HepG2 (cell line): ENCODE data around the gene PDILT. TPM values are rescaled to one million over a fixed set of nuclear protein-coding genes. Genes with fewer than 3 reads are reported as not detected.

ENCODE experiments used
- GMEB2 ChIP-seq: IDR thresholded peaks from 2 replicates; pipeline ENCODE4 v1.6.1; 2016; ENCODE audit warnings: missing biosample characterization, missing genetic modification reagents, low read depth
- HNF4A ChIP-seq: sonication (generic); formaldehyde crosslinking; IDR thresholded peaks from 2 replicates; pipeline ENCODE4 v1.4.0; 2020; ENCODE audit warnings: missing genetic modification reagents
- HNF4G ChIP-seq, 2 experiments: sonication (generic) in 1 of 2; formaldehyde crosslinking in 1 of 2; IDR thresholded peaks; 2 replicates each; pipeline versions ENCODE4 v1.4.0 to v1.6.1; 2011 to 2020; ENCODE audit warnings: borderline replicate concordance in 2 of 2, low read depth in 2 of 2, mild to moderate bottlenecking in 2 of 2, low read length in 1 of 2, missing genetic modification reagents in 1 of 2, moderate library complexity in 1 of 2
- HOXA7 ChIP-seq: sonication (generic); formaldehyde crosslinking; IDR thresholded peaks from 2 replicates; pipeline ENCODE4 v1.8.1; 2022; ENCODE audit warnings: mild to moderate bottlenecking, missing genetic modification reagents, moderate library complexity
- KDM5A ChIP-seq: fragments of 200-600 bp; sonication (generic); IDR thresholded peaks from 2 replicates; pipeline ENCODE4 v1.7.0; 2018; ENCODE audit warnings: antibody characterized with exemption, mild to moderate bottlenecking, low read length, borderline replicate concordance
- MAFK ChIP-seq, 2 experiments: IDR thresholded peaks in 1 of 2; conservative IDR thresholded peaks in 1 of 2; 2 replicates each; pipeline ENCODE4 v1.6.1; 2011; ENCODE audit warnings: improper control_type of control experiment in 2 of 2, low read length in 2 of 2
- MTF1 ChIP-seq: sonication (generic); formaldehyde crosslinking; IDR thresholded peaks from 2 replicates; pipeline ENCODE4 v1.5.0; 2020; ENCODE audit warnings: missing genetic modification reagents
- NFE2 ChIP-seq: sonication (generic); formaldehyde crosslinking; IDR thresholded peaks from 2 replicates; pipeline ENCODE4 v1.4.0; 2020; ENCODE audit warnings: missing genetic modification reagents
- RCOR2 ChIP-seq: IDR thresholded peaks from 2 replicates; pipeline ENCODE4 v1.6.1; 2016; ENCODE audit warnings: missing biosample characterization, missing genetic modification reagents
- REXO4 ChIP-seq: sonication (generic); formaldehyde crosslinking; IDR thresholded peaks from 2 replicates; pipeline ENCODE4 v1.8.0; 2022; ENCODE audit warnings: missing genetic modification reagents, mild to moderate bottlenecking, borderline replicate concordance
- SETDB1 ChIP-seq: sonication (generic); formaldehyde crosslinking; IDR thresholded peaks from 2 replicates; pipeline ENCODE4 v1.5.1; 2020; ENCODE audit warnings: missing genetic modification reagents, mild to moderate bottlenecking, borderline replicate concordance
- SP4 ChIP-seq: sonication (generic); formaldehyde crosslinking; IDR thresholded peaks from 2 replicates; pipeline ENCODE4 v1.8.1; 2023; ENCODE audit warnings: mild to moderate bottlenecking, missing genetic modification reagents
- YEATS2 ChIP-seq: sonication (generic); formaldehyde crosslinking; IDR thresholded peaks from 2 replicates; pipeline ENCODE4 v1.4.0; 2020; ENCODE audit warnings: missing genetic modification reagents, borderline replicate concordance
- ZBTB1 ChIP-seq: sonication (generic); formaldehyde crosslinking; IDR thresholded peaks from 2 replicates; pipeline ENCODE4 v1.4.0; 2020; ENCODE audit warnings: missing genetic modification reagents, borderline replicate concordance
- ZBTB38 ChIP-seq: sonication (generic); formaldehyde crosslinking; IDR thresholded peaks from 2 replicates; pipeline ENCODE4 v1.5.1; 2020; ENCODE audit warnings: mild to moderate bottlenecking, missing genetic modification reagents
- ZFP36L1 ChIP-seq: sonication (generic); formaldehyde crosslinking; IDR thresholded peaks from 2 replicates; pipeline ENCODE4 v1.8.0; 2022; ENCODE audit warnings: mild to moderate bottlenecking, missing genetic modification reagents, moderate library complexity
- ZNF24 ChIP-seq: fragments of 450-650 bp; IDR thresholded peaks from 2 replicates; pipeline ENCODE4 v1.6.1; 2017; ENCODE audit warnings: antibody characterized with exemption, mild to moderate bottlenecking
- ZNF253 ChIP-seq: sonication (generic); formaldehyde crosslinking; IDR thresholded peaks from 2 replicates; pipeline ENCODE4 v1.8.0; 2022; ENCODE audit warnings: mild to moderate bottlenecking, missing genetic modification reagents, borderline replicate concordance
- ZNF33B ChIP-seq: sonication (generic); formaldehyde crosslinking; IDR thresholded peaks from 2 replicates; pipeline ENCODE4 v1.5.1; 2020; ENCODE audit warnings: mild to moderate bottlenecking, missing genetic modification reagents
- ZNF382 ChIP-seq: sonication (generic); formaldehyde crosslinking; IDR thresholded peaks from 2 replicates; pipeline ENCODE4 v1.5.0; 2020; ENCODE audit warnings: missing genetic modification reagents, mild to moderate bottlenecking, borderline replicate concordance
- ZNF510 ChIP-seq: sonication (generic); formaldehyde crosslinking; IDR thresholded peaks from 2 replicates; pipeline ENCODE4 v1.4.0; 2020; ENCODE audit warnings: low read depth, mild to moderate bottlenecking, missing genetic modification reagents
- ZNF670 ChIP-seq: sonication (generic); formaldehyde crosslinking; IDR thresholded peaks from 2 replicates; pipeline ENCODE4 v1.8.0; 2022; ENCODE audit warnings: mild to moderate bottlenecking, missing genetic modification reagents, borderline replicate concordance
- ZNF780A ChIP-seq: sonication (generic); formaldehyde crosslinking; IDR thresholded peaks from 2 replicates; pipeline ENCODE4 v1.8.0; 2022; ENCODE audit warnings: mild to moderate bottlenecking, missing genetic modification reagents, moderate library complexity
- ZNF790 ChIP-seq: sonication (generic); formaldehyde crosslinking; IDR thresholded peaks from 2 replicates; pipeline ENCODE4 v1.8.0; 2022; ENCODE audit warnings: missing genetic modification reagents, mild to moderate bottlenecking, borderline replicate concordance
- ZSCAN20 ChIP-seq: sonication (generic); formaldehyde crosslinking; IDR thresholded peaks from 2 replicates; pipeline ENCODE4 v1.4.0; 2020; ENCODE audit warnings: missing genetic modification reagents, mild to moderate bottlenecking, borderline replicate concordance
- ZSCAN29 ChIP-seq: sonication (generic); formaldehyde crosslinking; conservative IDR thresholded peaks from 2 replicates; pipeline ENCODE4 v1.4.0; 2020; ENCODE audit warnings: mild to moderate bottlenecking, missing genetic modification reagents
- polyA plus RNA-seq, 8 experiments: library from polyadenylated mRNA; depleted of rRNA in 3 of 8; stranded (reverse) in 7 of 8; unstranded in 1 of 8; fragments of >200 nt; fragmentation: Illumina TruSeq in 4 of 8; extraction: Trizol in 4 of 8; gene quantifications; 2 replicates each; pipeline versions ENCODE4 v1.2.1 to v1.2.3, GENCODE V29; 2011 to 2016; ENCODE audit warnings: low read depth in 4 of 8, missing spikeins in 1 of 8, mixed read lengths in 1 of 8; ENCODE audit not compliant: insufficient read depth in 1 of 8
- total RNA-seq, 5 experiments: library from RNA; depleted of rRNA; stranded (reverse); fragments of >200 nt; fragmentation: Illumina TruSeq; extraction: Trizol; gene quantifications; 2 replicates each; pipeline ENCODE4 v1.2.3, GENCODE V29; 2016; ENCODE audit warnings: low read depth in 1 of 5
- TF ChIP-seq, protein P1 (sequence below): sonication (generic); formaldehyde crosslinking; IDR thresholded peaks from 2 replicates; pipeline ENCODE4 v1.5.0; 2020; ENCODE audit warnings: mild to moderate bottlenecking, missing genetic modification reagents

Gene PDILT
- total and polyA plus RNA-seq, 2 of the 13 experiments (the other 11 are each of a cell fraction or from before 2014, with no cell fraction given) = not detected

- no peak for TF ChIP-seq ZNF24
- TF ChIP-seq HNF4G (IDR thresholded peaks at IDR 0.05; ENCODE audit: borderline replicate concordance, low read depth, low read length) = peak; percentile 86
- peak; percentile 96; the same call in 1 of the 2 replicates for TF ChIP-seq HNF4G (CRISPR knock-in tag; IDR thresholded peaks at IDR 0.05; ENCODE audit: borderline replicate concordance, low read depth)
- 0 out of 2 replicates have a peak, but pooled peaks have one; percentile 41 for TF ChIP-seq ZNF670 (CRISPR knock-in tag)
- TF ChIP-seq HNF4A (CRISPR knock-in tag) = peak; percentile 99
- peak; percentile 39; the same call in 1 of the 2 replicates for TF ChIP-seq YEATS2
- 0 out of 2 replicates have a peak, but pooled peaks have one; percentile 53 for TF ChIP-seq ZNF510 (CRISPR knock-in tag)
- TF ChIP-seq REXO4 = no peak
- TF ChIP-seq HOXA7 (CRISPR knock-in tag) = no peak
- TF ChIP-seq RCOR2 (CRISPR knock-in tag) = peak; percentile 72
- peak; percentile 76; the same call in 1 of the 2 replicates for TF ChIP-seq ZSCAN29 (CRISPR knock-in tag)
- TF ChIP-seq ZSCAN20 (CRISPR knock-in tag) = no peak
- no peak for TF ChIP-seq ZBTB38 (CRISPR knock-in tag)
- TF ChIP-seq SETDB1 (CRISPR knock-in tag) = no peak; the same call in 1 of the 2 replicates
- TF ChIP-seq ZFP36L1 (CRISPR knock-in tag) = peak; percentile 61
- TF ChIP-seq NFE2 (CRISPR knock-in tag) = no peak
- TF ChIP-seq ZNF382 = no peak
- TF ChIP-seq ZNF790 (CRISPR knock-in tag) = no peak
- peak; percentile 49; the same call in 1 of the 2 replicates for TF ChIP-seq ZNF780A
- TF ChIP-seq ZNF33B (CRISPR knock-in tag) = 0 out of 2 replicates have a peak, but pooled peaks have one; percentile 32
- no peak for TF ChIP-seq GMEB2 (CRISPR knock-in tag)
- TF ChIP-seq ZNF253 = no peak
- TF ChIP-seq SP4 (CRISPR knock-in tag) = peak; percentile 72
- no peak for TF ChIP-seq MAFK (conservative IDR thresholded peaks at IDR 0.05 in 1 of 2, IDR thresholded peaks at IDR 0.05 in 1 of 2; ENCODE audit: low read length in 2 of 2)
- TF ChIP-seq MTF1 (CRISPR knock-in tag) = no peak
- TF ChIP-seq KDM5A = no peak
- no peak for TF ChIP-seq ZBTB1 (CRISPR knock-in tag)
- TF ChIP-seq, protein P1, sequence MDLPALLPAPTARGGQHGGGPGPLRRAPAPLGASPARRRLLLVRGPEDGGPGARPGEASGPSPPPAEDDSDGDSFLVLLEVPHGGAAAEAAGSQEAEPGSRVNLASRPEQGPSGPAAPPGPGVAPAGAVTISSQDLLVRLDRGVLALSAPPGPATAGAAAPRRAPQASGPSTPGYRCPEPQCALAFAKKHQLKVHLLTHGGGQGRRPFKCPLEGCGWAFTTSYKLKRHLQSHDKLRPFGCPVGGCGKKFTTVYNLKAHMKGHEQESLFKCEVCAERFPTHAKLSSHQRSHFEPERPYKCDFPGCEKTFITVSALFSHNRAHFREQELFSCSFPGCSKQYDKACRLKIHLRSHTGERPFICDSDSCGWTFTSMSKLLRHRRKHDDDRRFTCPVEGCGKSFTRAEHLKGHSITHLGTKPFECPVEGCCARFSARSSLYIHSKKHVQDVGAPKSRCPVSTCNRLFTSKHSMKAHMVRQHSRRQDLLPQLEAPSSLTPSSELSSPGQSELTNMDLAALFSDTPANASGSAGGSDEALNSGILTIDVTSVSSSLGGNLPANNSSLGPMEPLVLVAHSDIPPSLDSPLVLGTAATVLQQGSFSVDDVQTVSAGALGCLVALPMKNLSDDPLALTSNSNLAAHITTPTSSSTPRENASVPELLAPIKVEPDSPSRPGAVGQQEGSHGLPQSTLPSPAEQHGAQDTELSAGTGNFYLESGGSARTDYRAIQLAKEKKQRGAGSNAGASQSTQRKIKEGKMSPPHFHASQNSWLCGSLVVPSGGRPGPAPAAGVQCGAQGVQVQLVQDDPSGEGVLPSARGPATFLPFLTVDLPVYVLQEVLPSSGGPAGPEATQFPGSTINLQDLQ (CRISPR knock-in tag) = no peak
These were observed 19.8 kb upstream of the PDILT start (continued) for GRCh38 chr16:20424129-20424866.
